NCI-H187 (cell line): ENCODE data around the gene ZNF423.

Experiments used
- DNase-seq, 2 experiments: peaks; one replicate each; lab custom pipeline; 2025; lab: John Stamatoyannopoulos, UW

ZNF423 gene

DNA sequence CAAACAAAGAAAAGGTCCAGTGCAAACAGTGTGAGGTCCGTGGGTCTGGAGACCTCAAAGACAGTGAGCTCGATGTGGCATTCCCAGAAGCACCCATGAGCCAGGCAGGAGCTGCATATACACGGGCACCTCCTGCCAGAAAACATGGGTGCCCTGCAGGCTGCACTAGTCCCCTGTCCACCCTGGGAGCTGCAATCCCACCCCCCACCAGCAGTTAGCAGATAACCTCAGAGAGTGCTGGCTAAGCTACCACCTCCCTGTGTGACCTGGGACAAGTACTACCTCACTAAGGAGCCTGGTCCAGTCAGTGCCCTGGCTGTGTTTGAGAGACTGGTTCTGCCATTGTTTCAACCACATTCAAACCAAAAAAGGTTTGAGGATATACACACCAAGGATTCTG is 135.7 kb downstream of the ZNF423 start:
- no peak for DNase-seq

DNA sequence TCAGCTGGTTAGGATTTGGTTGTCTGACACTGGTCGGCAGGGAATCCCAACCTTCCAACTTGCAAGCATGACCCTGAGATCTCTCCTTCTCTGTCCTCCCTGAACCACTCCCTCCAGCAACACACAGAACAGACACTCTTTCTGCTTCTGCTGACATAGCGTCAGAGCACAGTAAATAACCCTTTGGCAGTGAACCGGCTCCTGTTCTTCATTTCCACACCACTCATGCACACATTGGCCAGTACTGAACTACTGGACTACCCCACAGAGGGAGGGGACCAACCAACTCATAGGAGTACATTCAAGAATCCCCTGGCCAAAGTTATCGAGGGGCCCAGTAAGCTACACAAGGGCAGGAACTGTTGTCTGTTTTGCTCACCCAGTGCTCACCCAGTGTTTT is 138.2 kb downstream of the ZNF423 start:
- no peak for DNase-seq

DNA sequence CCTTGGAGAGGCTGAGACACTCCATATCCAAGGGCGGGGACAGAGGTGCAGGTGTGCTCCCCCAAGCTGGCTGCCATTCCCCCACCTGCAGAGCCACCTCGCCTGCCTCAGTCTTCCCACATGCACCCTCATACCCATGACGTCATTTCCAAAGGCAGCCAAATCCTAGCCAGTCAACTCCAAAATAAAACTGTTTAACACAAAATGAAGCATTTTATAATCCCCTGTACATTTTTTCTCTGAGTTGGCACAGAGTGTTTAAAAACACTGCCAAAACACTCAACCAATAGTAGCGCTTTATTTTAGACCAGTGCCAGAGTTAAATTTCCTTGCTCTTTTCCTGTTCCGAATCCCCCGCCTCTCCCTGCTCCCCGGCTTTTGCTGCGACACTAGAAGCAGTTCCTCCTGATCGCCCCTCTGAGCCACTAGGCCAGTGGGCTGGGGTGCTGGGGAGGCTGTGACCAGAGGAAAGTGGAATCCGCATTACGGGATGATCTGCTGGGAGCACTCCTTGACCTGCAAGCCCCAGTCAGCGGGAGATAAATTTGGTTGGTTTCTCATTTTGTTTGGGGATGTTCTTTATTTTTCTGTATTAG is 139.5 kb downstream of the ZNF423 start:
- no peak for DNase-seq

DNA sequence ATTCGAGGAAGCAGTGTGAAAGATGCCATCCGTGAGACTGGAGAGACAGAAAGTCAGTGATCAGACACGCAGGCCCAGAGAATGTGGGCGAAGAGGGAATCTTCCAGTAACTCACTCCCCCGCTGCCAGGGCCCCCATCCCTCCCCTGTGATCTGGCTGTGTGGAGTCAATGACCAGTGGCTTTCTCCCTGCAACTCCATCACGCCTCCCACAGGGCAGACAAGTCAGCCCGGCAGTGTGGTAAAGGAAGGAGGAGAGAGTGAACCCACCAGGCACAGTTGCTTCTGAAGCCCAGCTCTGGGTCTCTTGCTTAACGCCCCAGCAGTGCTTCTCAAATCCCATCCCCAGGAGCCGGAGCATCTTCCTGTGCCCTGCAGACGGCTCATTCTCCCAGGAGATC is 142.1 kb downstream of the ZNF423 start:
- DNase-seq, result no peak

DNA sequence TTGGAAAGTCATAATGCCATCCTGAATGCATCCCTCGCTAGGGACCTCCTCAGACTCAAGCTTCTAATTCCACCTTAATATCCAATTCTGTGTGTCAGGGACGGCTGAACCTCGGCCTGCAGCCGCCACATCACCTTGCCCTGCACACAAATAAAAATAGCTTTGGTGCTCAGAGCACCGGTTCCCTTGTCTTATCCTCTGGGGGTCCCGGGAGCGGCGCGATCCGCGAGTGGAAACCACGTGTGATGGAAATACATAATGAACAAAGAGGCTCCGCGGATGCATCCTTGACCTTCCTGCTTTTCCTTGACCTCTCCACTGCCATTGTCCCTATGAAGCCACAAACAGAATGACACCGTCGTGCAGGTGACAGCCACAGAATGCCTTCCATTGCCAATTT is 143.4 kb downstream of the ZNF423 start:
- no peak for DNase-seq

DNA sequence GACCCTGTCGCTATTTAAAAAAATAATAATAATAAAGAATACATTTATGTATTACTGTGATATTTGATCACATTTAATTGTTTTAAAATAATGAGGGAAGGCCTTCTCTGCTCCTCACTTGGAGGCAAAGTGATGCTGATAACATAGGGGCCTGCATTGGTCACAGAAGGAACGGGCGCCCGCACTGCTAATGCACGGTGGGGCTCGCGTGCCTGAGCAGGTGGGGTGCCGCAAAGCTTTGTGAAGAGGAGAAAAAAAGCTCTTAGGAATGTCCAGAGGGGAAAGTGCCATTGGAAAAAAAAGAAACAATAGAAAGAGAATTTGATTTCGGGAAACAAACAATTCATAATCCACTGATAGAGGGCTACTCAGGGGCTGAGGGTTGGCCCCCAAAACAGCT is 143.8 kb downstream of the ZNF423 start:
- no peak for DNase-seq

DNA sequence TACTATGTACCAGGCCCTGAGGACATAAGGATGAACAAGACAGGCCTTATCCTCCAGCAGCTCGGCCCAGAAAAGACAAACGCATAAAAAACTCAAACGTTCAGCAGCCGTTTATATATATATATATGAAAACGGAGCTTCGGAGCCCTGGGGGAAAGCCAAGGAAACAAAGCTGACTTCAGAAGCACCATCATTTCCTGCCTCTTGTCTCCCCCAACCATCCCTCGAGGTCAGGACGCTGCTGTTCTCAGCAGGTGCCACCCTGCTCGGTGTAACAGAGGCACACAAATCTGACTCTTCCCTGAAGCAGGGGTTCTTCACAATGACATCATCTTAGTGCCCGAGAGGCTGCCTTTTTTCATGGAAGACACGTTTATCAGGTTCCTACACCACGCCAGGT is 146.9 kb downstream of the ZNF423 start:
- no peak for DNase-seq

DNA sequence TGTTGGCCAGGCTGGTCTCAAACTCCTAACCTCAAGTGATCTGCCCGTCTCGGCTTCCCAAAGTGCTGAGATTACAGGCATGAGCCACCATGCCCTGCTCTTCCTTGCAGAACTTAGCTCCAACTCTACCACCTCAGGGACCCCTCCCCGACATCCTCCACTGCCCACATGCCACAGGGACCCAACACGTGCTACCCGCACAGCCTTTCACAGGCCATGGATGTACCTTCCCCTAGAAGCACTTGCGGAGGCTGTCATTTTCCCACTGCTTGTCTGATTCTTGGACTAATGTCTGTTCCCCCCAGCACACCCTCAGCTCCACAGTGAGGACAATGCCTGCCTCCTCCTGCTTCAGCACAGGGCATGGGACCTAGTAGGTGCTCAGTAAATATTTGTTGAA is 147.4 kb downstream of the ZNF423 start:
- no peak for DNase-seq

DNA sequence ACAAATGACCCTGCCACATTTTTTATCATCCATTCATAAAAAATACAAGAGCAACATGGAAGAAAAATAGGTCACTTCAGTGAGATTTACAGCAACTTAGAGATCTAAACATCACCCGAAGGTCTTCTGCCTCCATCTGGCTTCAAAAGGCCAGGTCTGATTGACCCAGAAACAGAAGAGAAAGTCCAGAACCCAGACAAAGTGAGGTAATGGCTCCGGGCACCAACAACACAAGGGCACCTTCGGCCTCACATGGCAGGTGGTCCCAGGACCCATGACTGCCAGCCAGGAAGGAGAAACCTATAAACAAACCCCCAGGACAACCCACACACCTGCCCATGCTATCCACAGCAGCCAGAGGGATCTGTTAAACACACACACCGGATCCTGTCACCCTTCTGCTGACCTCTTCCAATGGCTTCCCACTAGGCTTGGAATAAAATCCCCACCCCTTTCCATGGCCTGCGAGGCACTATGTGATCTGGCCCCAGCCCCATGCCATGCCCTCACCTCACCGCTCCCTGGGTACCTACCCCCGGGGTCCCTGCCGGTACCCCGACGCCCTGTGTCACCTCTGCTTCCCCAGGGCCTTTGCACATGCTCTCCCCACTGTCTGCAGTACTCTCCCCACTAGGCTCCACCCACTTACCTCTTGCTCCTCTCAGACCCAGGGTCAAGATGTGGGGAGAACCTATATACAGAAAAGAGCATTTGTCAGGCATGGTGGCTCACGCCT is 149.1 kb downstream of the ZNF423 start:
- no peak for DNase-seq

DNA sequence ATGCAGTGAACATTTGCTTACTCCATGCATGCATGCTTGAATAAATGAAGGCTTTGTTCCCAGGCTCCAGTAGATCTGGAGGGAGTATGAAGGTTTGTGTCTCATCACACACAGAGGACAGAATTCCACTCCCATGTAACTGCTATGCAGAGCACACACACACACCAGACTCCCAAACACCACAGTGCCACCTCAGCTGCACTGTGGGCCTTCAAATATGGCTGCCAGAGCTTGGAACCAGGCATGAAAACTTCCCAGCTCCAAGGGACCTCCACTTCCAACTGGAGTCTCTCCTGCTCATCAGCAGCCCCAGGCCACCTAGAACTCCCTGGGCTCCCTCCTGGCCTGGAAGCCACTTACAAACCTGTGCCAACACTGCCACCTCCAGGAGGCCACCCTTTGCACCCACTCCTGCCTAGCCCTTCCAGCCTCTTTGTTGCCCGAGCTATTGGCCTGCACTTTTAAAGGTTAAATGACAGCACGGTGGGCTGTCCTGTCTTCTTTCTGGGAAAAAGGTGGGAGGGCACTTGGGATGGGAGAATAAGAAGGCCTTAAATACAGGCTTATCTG is 151.2 kb downstream of the ZNF423 start:
- DNase-seq, result no peak

DNA sequence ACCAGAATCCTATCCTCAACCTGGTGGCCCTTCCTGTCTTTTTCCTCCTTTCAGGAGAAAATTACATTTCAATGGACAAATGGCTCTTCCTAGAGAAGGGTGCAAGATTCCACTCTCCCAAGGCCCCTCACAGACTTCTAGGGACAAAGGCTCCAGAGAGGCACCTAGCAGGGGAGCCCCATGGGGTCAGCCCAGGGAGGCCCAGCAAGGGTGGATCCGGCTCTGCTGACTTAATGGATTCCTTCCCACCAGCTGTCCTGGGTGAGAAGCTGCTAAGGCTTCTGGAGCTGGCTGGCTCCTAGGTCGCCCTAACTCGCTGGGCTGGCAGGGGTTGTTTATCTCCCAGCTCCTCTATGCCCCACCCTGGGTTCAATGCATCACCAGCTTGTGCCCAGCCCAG is 152.4 kb downstream of the ZNF423 start:
- DNase-seq, result no peak

DNA sequence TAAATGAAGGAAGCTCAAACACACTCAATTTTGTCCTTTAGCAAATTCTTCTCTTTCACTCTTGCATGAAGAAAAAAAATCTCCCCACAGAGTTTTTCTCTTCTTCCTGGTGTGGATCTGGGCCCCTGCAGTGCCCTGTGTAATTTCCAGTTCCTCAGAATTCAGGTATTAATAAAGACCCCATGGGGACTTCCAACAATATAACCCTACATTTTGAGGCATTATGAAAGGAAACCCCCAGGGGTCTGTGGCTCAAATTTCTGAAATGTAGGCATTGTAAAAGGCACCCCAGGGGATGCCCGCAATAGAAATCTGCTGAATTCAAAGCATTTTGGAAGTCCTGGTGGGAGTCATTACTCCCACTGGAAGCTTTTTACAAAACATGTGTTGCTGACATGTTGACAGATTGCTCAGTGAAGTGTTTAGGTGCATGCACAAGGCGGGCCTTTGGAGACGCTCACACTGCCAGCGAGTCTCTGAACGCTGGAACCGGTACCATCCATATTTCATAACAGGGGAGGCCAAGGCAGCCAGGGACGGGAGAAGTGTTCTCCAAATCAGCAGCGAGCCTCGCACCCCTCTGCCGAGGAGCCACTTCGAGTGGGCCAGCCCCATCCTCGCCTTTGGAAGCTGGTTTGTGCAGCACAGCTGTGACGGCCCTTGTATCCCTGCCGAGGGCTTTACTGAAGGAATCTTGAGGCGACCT is 154.0 kb downstream of the ZNF423 start:
- no peak for DNase-seq

DNA sequence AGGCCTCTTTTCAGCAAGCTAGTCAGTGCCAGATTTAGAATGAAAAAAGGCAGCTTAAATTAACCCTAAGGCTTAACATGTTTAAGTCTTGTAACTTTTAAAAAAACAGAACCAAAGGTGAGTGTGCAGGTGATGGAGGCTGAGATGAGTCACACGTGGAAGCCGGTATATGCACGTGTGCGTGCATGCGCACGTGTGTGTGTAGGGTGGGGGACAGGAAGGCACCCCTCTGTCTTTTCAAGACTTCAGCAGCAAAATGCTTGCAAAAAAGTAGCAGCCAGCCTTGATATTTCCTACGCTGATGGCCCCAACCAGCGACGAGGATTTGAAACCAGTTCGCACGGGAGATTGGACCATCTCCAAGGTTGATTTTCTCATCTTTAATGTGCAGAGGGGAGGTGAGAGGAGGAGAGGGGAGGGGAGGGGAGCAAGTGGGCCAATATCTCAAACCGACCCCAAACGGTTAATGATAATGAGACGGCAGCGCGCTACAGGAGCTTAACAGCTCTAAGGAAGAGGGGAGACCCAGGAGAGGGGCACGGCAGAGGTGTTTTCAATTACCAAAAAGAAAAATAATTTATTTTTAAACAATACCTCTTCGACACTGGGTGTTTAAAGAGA is 154.7 kb downstream of the ZNF423 start:
- no peak for DNase-seq

DNA sequence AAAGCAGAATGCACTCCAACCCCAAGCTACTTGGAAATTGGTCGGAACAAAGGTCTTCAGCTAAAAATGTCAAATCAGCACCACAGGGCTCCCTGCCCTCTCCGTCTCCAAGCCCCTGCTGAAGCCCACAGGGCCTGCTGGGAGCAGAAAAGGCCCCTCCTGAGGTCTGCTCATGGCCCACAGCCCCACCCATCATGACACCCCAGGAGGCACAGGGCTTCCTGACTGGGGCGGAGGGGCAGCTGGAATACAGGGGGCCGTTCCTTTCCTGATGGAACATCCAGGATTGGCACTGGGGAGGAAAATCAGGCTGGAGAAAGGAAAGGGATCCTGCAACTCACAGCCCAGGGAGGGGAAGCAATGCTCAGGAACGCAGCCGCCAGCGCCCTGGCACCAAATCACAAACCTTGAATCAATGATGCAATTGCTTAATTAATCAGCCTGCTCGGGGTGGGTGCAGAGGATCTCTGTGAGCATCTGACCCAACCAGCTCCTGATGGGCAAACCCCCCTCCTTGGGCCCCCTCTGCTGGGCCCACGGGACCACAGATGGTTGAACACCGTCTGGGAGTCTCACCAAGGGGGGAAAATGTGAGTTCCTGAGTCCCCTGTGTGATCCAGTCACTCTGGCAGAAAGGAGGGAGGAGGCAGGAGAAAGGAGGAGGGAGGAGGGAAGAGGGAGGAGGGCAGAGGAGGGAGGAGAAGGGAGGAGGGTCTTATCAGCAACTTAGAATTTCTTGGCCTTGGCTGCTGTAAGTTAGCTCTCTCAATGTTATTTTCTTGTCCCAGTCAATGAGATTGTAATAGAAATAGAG is 155.5 kb downstream of the ZNF423 start:
- DNase-seq, result no peak

DNA sequence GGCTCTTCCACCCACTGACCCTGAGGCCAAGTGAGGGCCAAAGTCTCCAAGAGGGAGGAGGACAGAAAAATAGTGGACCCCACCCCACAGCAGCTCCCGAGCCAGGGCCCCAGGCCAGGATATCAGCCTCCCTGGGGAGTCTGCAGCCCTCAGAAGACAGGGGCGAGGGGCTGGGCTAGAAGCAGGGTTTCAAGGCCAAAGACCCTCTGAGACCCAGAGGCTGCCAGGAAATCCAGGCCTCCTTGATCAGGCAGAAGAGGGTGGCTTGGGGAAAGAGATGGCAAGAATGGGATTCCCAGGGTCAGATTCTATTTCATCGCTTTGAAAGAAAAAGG is 156.1 kb downstream of the ZNF423 start:
- DNase-seq, result no peak

DNA sequence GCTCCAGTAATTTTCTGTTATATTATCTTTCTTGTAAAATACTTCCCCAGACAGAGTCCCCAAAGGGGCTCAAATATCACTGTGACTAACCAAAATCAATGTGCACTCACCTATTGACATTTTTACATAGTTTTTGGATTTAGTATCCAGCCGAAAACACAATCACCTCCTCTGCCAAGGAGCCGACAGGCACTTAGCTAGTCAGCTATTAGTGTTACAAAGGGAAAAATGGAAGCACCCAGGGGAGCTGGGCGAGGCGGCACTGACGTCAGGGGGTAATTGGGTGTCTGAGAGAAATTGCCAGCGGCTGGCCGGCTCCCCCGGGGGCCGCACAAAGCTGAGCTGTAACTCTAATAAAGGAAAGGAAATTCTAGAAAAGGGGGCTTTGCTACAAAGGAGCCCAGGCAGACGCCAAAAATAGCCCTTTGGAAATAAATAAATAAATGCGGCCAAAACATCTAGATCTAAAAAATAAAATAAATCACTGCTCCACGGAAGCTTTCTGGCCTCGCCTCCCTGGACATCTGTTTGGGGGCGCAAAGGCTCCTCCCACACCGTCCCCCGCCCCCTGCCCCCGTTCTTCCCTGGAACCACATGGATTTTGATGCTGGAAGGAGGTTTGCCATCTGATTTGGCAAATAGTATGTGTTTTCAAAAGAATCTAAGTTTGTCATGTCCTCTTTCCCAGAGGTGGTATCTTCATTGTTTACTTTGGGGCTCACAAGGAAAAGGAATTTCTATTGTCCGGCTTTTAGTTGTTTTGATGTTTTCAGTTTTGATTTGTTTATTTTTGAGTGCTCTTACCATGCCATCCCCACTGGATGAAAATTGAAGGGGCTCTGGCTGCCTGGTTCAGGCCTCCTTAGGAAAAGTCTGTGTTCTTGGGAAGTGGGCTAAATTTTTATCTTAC is 156.7 kb downstream of the ZNF423 start:
- DNase-seq, result no peak

DNA sequence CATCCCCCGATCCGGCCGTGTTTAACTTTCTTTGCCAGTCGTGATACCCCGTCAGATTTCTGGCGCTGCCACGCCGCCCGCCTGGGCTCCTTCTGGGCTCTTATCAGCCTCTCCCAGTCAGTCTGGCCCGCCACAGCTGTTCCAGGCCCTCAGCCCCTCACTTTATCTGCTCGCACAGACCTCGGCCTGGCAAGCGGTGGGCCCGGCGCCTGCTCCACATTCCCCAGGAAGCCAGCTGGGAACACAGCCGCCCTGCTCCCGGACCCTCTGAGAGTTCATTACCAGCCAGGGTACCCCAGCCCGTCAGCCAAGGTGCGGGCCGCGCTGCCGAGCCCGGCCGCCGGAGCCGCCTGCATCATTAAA is 157.5 kb downstream of the ZNF423 start:
- no peak for DNase-seq

DNA sequence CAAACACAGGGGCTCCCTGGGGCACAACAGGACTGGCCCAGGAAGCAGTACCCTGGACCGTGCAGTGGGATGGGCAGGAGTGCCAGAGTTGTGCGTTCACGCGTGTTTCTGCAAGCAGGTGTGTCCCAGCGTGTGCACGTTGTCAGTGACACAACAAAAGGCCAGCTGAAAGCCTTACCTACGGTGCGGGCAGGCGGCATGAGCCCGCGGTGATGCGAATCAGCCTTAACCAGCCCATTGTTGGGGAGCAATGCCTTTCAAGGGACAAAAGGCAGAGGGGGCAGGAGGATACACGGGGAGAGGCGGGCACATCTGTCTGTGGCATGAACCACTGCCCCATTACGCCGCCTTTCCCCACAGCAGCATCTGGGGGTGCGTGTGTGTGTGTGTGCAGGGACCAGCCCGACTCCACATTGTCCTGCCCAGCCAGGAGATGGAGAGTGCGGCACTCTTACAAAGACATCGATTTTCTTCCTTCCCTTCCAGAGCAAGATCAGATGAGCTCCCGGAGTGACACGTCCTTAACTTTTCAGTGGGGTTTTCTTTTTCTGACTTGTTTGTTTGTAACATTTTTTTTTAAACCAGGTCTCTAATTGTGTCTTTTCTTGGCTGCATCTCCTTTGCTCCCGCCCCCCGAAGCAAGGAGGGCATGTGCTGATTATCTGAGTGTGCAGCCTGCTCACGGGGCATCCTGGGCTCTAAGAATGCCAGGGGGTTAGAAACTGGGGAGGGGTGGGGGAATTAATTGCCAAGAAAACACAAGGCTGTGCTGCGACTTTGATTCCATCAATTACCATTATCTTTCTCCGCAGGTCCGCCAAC is 158.1 kb downstream of the ZNF423 start:
- no peak for DNase-seq

DNA sequence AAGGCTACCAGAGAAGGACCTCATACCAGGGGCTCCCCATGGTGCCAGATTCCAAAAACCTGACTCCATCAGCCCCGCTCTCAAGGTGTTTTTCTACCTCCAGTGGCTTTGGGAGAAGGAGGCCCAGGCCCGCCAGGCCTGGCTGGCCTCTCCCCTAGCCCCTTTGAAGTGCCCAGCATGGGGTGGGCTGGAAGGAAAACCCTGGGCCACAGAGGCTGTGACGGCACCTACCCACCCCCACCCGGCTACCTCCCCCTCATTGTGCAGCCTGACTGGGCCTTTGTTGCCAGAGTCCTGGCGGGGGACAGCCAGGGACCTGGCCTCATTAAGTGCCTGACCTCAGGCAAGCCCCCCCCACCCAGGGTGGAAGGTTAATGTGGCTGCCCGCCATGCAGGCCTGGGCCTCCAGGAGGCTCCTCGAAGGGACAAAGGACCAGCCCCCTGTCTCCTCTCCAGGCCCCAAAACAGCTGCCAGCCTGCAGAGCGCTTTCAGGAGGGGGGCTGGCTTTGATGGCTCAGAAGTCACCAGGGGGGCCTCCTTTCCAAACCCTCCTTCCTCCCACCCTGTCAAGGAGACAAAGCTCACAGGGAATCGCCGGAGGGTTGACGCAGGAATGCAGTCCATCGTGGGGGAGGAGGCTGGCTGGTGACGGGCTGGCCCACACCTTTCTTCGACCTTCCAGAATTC is 159.4 kb downstream of the ZNF423 start:
- DNase-seq, result no peak
